Measurements from ENCODE around the gene GPC6.

Gene GPC6

GRCh38 chr13:93360021-93360420, 133.4 kb downstream of the GPC6 start:
- Histone ChIP-seq H3K18ac (ENCODE audit: low read depth in 1 of 2, low read length in 2 of 2) (no peak overlapping the region), H3K79me1 (replicated peaks; ENCODE audit: low read length, poor library complexity, severe bottlenecking) (peaks cover 11% of the 10 kb centered on the region), H3K23ac (ENCODE audit: low read length in 2 of 2) (no peak overlapping the region), H3K4me2 (ENCODE audit: low read length, poor library complexity, severe bottlenecking) (no peak overlapping the region), H4K8ac (ENCODE audit: low read length) (no peak overlapping the region), H2BK120ac (ENCODE audit: low read depth, low read length) (no peak overlapping the region), H3K36me3 (ENCODE audit: control insufficient read depth in 1 of 2, insufficient read depth in 2 of 2, low read depth in 1 of 2, low read length in 2 of 2) (no peaks in the 10 kb centered on the region), H3K4me1 (ENCODE audit: control insufficient read depth, insufficient read depth, low read depth, low read length) (no peaks in the 10 kb centered on the region), H2BK5ac (ENCODE audit: low read depth, low read length, poor library complexity, severe bottlenecking) (no peak overlapping the region), H3K27ac (ENCODE audit: low read length, poor library complexity, severe bottlenecking) (no peak overlapping the region), H3K4me3 (ENCODE audit: insufficient read depth in 1 of 2, low read depth in 1 of 2, low read length in 2 of 2) (no peak overlapping the region), H2BK12ac (ENCODE audit: low read length in 2 of 2) (peak overlapping the region in 1 of 2 experiments; percentile 29), H3K4ac (ENCODE audit: low read depth in 1 of 2, low read length in 2 of 2) (no peak overlapping the region), H3K27me3 (ENCODE audit: control insufficient read depth in 1 of 2, insufficient read depth in 1 of 2, low read length in 2 of 2) (no peaks in the 10 kb centered on the region), H3K14ac (ENCODE audit: low read length in 2 of 2) (no peak overlapping the region), H3K9me3 (ENCODE audit: control insufficient read depth, low read length) (no peaks in the 10 kb centered on the region), H2AK5ac (ENCODE audit: low read length, severe bottlenecking) (no peak overlapping the region), H3K9ac (ENCODE audit: low read length) (no peak overlapping the region), H2BK15ac (ENCODE audit: low read depth, poor library complexity, severe bottlenecking) (no peak overlapping the region), H2AFZ (ENCODE audit: low read depth, low read length) (no peak overlapping the region), H4K91ac (ENCODE audit: low read length) (no peak overlapping the region)
- no peak for DNase-seq
- 93% methylated on average over 4 of the region's 4 CpGs for WGBS

GRCh38 chr13:93361703-93362102, 135.1 kb downstream of the GPC6 start:
- Histone ChIP-seq H2AFZ (ENCODE audit: low read depth, low read length) (no peak overlapping the region), H3K4me3 (ENCODE audit: insufficient read depth in 1 of 2, low read depth in 1 of 2, low read length in 2 of 2) (no peak overlapping the region), H3K18ac (ENCODE audit: low read depth in 1 of 2, low read length in 2 of 2) (peak overlapping the region in 1 of 2 experiments; percentile 52), H3K4me1 (ENCODE audit: control insufficient read depth, insufficient read depth, low read depth, low read length) (no peaks in the 10 kb centered on the region), H3K23ac (ENCODE audit: low read length in 2 of 2) (no peak overlapping the region), H3K9ac (ENCODE audit: low read length) (no peak overlapping the region), H2BK5ac (ENCODE audit: low read depth, low read length, poor library complexity, severe bottlenecking) (no peak overlapping the region), H3K36me3 (ENCODE audit: control insufficient read depth in 1 of 2, insufficient read depth in 2 of 2, low read depth in 1 of 2, low read length in 2 of 2) (no peaks in the 10 kb centered on the region), H3K4ac (ENCODE audit: low read depth in 1 of 2, low read length in 2 of 2) (no peak overlapping the region), H3K27ac (ENCODE audit: low read length, poor library complexity, severe bottlenecking) (no peak overlapping the region), H2BK12ac (ENCODE audit: low read length in 2 of 2) (no peak overlapping the region), H3K27me3 (ENCODE audit: control insufficient read depth in 1 of 2, insufficient read depth in 1 of 2, low read length in 2 of 2) (no peaks in the 10 kb centered on the region), H4K8ac (ENCODE audit: low read length) (no peak overlapping the region), H2BK120ac (ENCODE audit: low read depth, low read length) (no peak overlapping the region), H3K79me1 (replicated peaks; ENCODE audit: low read length, poor library complexity, severe bottlenecking) (peaks cover 8% of the 10 kb centered on the region), H3K14ac (ENCODE audit: low read length in 2 of 2) (no peak overlapping the region), H3K9me3 (ENCODE audit: control insufficient read depth, low read length) (no peaks in the 10 kb centered on the region), H2AK5ac (ENCODE audit: low read length, severe bottlenecking) (no peak overlapping the region), H2BK15ac (ENCODE audit: low read depth, poor library complexity, severe bottlenecking) (no peak overlapping the region), H3K4me2 (ENCODE audit: low read length, poor library complexity, severe bottlenecking) (no peak overlapping the region), H4K91ac (ENCODE audit: low read length) (no peak overlapping the region)
- DNase-seq: peak; percentile 66
- 31% methylated on average over 3 of the region's 3 CpGs for WGBS

- no peak overlapping the region for H2BK12ac ChIP-seq (ENCODE audit: low read length in 2 of 2)
- DNase-seq: peak; percentile 18
- peaks cover 4% of the 10 kb centered on the region for H3K79me1 ChIP-seq (replicated peaks; ENCODE audit: low read length, poor library complexity, severe bottlenecking)
- no peak overlapping the region for H2BK15ac ChIP-seq (ENCODE audit: low read depth, poor library complexity, severe bottlenecking)
- H4K8ac ChIP-seq (ENCODE audit: low read length): no peak overlapping the region
- no peak overlapping the region for H3K14ac ChIP-seq (ENCODE audit: low read length in 2 of 2)
- no peaks in the 10 kb centered on the region for H3K27me3 ChIP-seq (ENCODE audit: control insufficient read depth in 1 of 2, insufficient read depth in 1 of 2, low read length in 2 of 2)
- 39% methylated on average over 4 of the region's 5 CpGs for WGBS
- no peak overlapping the region for H3K23ac ChIP-seq (ENCODE audit: low read length in 2 of 2)
- no peak overlapping the region for H3K9ac ChIP-seq (ENCODE audit: low read length)
- no peak overlapping the region for H3K18ac ChIP-seq (ENCODE audit: low read depth in 1 of 2, low read length in 2 of 2)
- H3K4me3 ChIP-seq (ENCODE audit: insufficient read depth in 1 of 2, low read depth in 1 of 2, low read length in 2 of 2): no peak overlapping the region
- no peak overlapping the region for H3K4me2 ChIP-seq (ENCODE audit: low read length, poor library complexity, severe bottlenecking)
- H2BK5ac ChIP-seq (ENCODE audit: low read depth, low read length, poor library complexity, severe bottlenecking): no peak overlapping the region
- H4K91ac ChIP-seq (ENCODE audit: low read length): no peak overlapping the region
- no peaks in the 10 kb centered on the region for H3K36me3 ChIP-seq (ENCODE audit: control insufficient read depth in 1 of 2, insufficient read depth in 2 of 2, low read depth in 1 of 2, low read length in 2 of 2)
- H3K4ac ChIP-seq (ENCODE audit: low read depth in 1 of 2, low read length in 2 of 2): no peak overlapping the region
- H3K4me1 ChIP-seq (ENCODE audit: control insufficient read depth, insufficient read depth, low read depth, low read length): no peaks in the 10 kb centered on the region
- H3K27ac ChIP-seq (ENCODE audit: low read length, poor library complexity, severe bottlenecking): no peak overlapping the region
- H2AK5ac ChIP-seq (ENCODE audit: low read length, severe bottlenecking): no peak overlapping the region
- no peak overlapping the region for H2BK120ac ChIP-seq (ENCODE audit: low read depth, low read length)
- no peaks in the 10 kb centered on the region for H3K9me3 ChIP-seq (ENCODE audit: control insufficient read depth, low read length)
- no peak overlapping the region for H2AFZ ChIP-seq (ENCODE audit: low read depth, low read length)
Measured at GRCh38 chr13:93364166-93364565, 137.6 kb downstream of the GPC6 start.

GRCh38 chr13:93368296-93368695, 141.7 kb downstream of the GPC6 start:
- Histone ChIP-seq H3K79me1 (replicated peaks; ENCODE audit: low read length, poor library complexity, severe bottlenecking) (peaks cover 2% of the 10 kb centered on the region), H3K9me3 (ENCODE audit: control insufficient read depth, low read length) (no peaks in the 10 kb centered on the region), H2BK5ac (ENCODE audit: low read depth, low read length, poor library complexity, severe bottlenecking) (no peak overlapping the region), H3K27me3 (ENCODE audit: control insufficient read depth in 1 of 2, insufficient read depth in 1 of 2, low read length in 2 of 2) (no peaks in the 10 kb centered on the region), H3K4me2 (ENCODE audit: low read length, poor library complexity, severe bottlenecking) (no peak overlapping the region), H2AFZ (ENCODE audit: low read depth, low read length) (no peak overlapping the region), H3K14ac (ENCODE audit: low read length in 2 of 2) (no peak overlapping the region), H2AK5ac (ENCODE audit: low read length, severe bottlenecking) (no peak overlapping the region), H3K23ac (ENCODE audit: low read length in 2 of 2) (no peak overlapping the region), H3K27ac (ENCODE audit: low read length, poor library complexity, severe bottlenecking) (no peak overlapping the region), H3K9ac (ENCODE audit: low read length) (no peak overlapping the region), H2BK12ac (ENCODE audit: low read length in 2 of 2) (no peak overlapping the region), H4K91ac (ENCODE audit: low read length) (no peak overlapping the region), H3K18ac (ENCODE audit: low read depth in 1 of 2, low read length in 2 of 2) (no peak overlapping the region), H2BK120ac (ENCODE audit: low read depth, low read length) (no peak overlapping the region), H3K36me3 (ENCODE audit: control insufficient read depth in 1 of 2, insufficient read depth in 2 of 2, low read depth in 1 of 2, low read length in 2 of 2) (no peaks in the 10 kb centered on the region), H3K4ac (ENCODE audit: low read depth in 1 of 2, low read length in 2 of 2) (no peak overlapping the region), H4K8ac (ENCODE audit: low read length) (no peak overlapping the region), H2BK15ac (ENCODE audit: low read depth, poor library complexity, severe bottlenecking) (no peak overlapping the region), H3K4me3 (ENCODE audit: insufficient read depth in 1 of 2, low read depth in 1 of 2, low read length in 2 of 2) (no peak overlapping the region), H3K4me1 (ENCODE audit: control insufficient read depth, insufficient read depth, low read depth, low read length) (no peaks in the 10 kb centered on the region)
- DNase-seq: no peak
- no CpG with 5 or more reads among the region's 1 CpG for WGBS

Measured in mesenchymal stem cell (in vitro differentiated cells and primary cell).